SK-N-SH treated with all-trans-retinoic acid at 6 μM for 48 hours (cell line): ENCODE measurements around the gene GRHL1.
"Not testable (repeated sequence)": the region's sequence is repeated elsewhere in the genome, so short reads cannot be mapped to it uniquely, and the experiment has no call there.

Experiments used
- ARNTL ChIP-seq: fragments of 450-650 bp; formaldehyde crosslinking; IDR thresholded peaks from 2 replicates; pipeline ENCODE4 v1.5.0; 2020; ENCODE audit warnings: low read depth, mild to moderate bottlenecking, moderate library complexity, borderline replicate concordance
- ESRRG ChIP-seq: fragments of 250-450 bp; sonication (Bioruptor Pico); IDR thresholded peaks from 2 replicates; pipeline ENCODE4 v1.6.1; 2021; ENCODE audit warnings: mild to moderate bottlenecking
- PATZ1 ChIP-seq: fragments of 250-450 bp; sonication (Bioruptor Pico); IDR thresholded peaks from 2 replicates; pipeline ENCODE4 v1.8.0; 2020; ENCODE audit warnings: mild to moderate bottlenecking, moderate library complexity, borderline replicate concordance
- SNAI2 ChIP-seq: fragments of 250-450 bp; sonication (Bioruptor Pico); IDR thresholded peaks from 2 replicates; pipeline ENCODE4 v1.5.0; 2020; ENCODE audit warnings: mild to moderate bottlenecking, moderate library complexity
- ZC3H10 ChIP-seq: fragments of 250-450 bp; sonication (Bioruptor Pico); IDR thresholded peaks from 2 replicates; pipeline ENCODE4 v1.5.1; 2021; ENCODE audit warnings: mild to moderate bottlenecking, moderate library complexity
- ZFP30 ChIP-seq: fragments of 450-650 bp; formaldehyde crosslinking; IDR thresholded peaks from 2 replicates; pipeline ENCODE4 v1.5.0; 2022; ENCODE audit warnings: mild to moderate bottlenecking, moderate library complexity

GRCh38 chr2:10013651-10014417 is 62.3 kb downstream of the GRHL1 start:
- not testable (repeated sequence) for TF ChIP-seq SNAI2; ARNTL; ZFP30 (CRISPR knock-in tag); ESRRG (CRISPR knock-in tag); PATZ1 (CRISPR knock-in tag); ZC3H10 (CRISPR knock-in tag)
